ENCODE data around the gene SMPDL3B.

DNA sequence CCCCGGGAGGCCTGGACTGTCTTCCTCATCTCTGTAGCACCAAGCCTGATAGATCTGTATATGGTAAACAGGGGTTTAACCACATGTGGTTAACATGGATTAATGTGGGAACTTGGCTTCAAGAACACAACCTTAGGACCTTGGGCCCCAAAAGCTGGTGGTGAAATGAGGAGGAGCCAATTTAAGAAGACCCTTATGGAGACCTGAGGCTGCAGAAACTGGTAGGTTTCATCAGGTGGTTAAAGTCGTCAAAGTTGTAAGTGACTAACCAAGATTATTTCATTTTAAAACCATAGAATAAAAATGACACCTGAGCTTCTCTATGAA lies 48.5 kb upstream of the SMPDL3B start:
- TF ChIP-seq, protein P1, sequence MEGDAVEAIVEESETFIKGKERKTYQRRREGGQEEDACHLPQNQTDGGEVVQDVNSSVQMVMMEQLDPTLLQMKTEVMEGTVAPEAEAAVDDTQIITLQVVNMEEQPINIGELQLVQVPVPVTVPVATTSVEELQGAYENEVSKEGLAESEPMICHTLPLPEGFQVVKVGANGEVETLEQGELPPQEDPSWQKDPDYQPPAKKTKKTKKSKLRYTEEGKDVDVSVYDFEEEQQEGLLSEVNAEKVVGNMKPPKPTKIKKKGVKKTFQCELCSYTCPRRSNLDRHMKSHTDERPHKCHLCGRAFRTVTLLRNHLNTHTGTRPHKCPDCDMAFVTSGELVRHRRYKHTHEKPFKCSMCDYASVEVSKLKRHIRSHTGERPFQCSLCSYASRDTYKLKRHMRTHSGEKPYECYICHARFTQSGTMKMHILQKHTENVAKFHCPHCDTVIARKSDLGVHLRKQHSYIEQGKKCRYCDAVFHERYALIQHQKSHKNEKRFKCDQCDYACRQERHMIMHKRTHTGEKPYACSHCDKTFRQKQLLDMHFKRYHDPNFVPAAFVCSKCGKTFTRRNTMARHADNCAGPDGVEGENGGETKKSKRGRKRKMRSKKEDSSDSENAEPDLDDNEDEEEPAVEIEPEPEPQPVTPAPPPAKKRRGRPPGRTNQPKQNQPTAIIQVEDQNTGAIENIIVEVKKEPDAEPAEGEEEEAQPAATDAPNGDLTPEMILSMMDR (IDR thresholded peaks at IDR 0.05) = no peak
- TF ChIP-seq POLR2A (IDR thresholded peaks at IDR 0.05) = no peak
